ENCODE measurements around the gene PRAC1. TPM values are rescaled to one million over a fixed set of nuclear protein-coding genes. Genes with fewer than 3 reads are reported as not detected.

Gene PRAC1
- total RNA-seq, 2 donors from 2014 or later: not detected

DNA sequence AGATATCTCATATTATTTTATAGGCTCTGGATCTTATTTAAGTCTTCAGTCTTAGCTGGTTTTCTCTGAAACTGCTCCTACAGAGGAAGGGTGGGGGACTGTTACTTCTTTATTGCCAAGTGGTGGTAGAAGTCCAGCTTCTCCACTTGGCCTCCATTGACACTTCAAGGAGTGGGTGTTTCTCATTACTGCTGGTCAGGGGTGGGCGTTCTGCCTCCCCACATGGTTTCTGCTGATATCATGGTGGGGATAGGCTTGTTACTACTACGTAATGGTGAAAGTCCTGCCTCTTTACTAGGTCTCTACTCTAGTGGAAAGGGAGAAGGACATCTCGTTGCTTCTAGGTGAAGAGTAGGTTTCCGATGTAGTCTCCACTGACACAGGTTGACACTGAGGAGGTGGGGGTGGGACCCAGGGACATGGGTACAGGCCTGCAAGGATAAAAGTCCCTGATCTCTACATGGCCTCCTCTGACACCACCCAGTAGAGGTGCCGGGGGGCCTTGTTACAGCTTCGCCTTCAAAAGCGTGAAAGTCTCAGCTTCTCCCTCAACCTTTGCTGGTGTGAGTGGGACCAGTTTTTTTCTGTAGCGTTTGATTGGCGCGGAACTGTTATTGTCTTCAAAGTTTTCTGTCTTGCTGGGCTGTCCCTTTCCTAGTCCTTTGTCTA lies 20.3 kb downstream of the PRAC1 start:
- H3K9me3 Mint-ChIP-seq: no peaks in the 10 kb centered on the region
- H3K4me1 Mint-ChIP-seq: no peaks in the 10 kb centered on the region
- Histone ChIP-seq H3K36me3 (ENCODE audit: control insufficient read depth, insufficient read depth, low read length) (no peaks in the 10 kb centered on the region), H3K27me3 (ENCODE audit: control insufficient read depth, insufficient read depth, low read length, poor library complexity, severe bottlenecking) (peaks cover 75% of the 10 kb centered on the region), H3K9me3 (ENCODE audit: control insufficient read depth, low read length) (no peaks in the 10 kb centered on the region), H3K4me3 (ENCODE audit: low read length) (no peak overlapping the region), H3K27ac (ENCODE audit: low read depth, low read length) (no peak overlapping the region), H3K9ac (ENCODE audit: extremely low read depth, low read length, poor library complexity, severe bottlenecking) (no peak overlapping the region), H3K4me1 (ENCODE audit: control insufficient read depth, insufficient read depth, low read length) (no peaks in the 10 kb centered on the region)
- WGBS, 2 experiments (ENCODE audit: insufficient coverage in 1 of 2, insufficient read length in 1 of 2): 89 to 93% methylated on average over 9 to 10 of the region's 10 CpGs
- DNase-seq: peak; percentile 19
- H3K36me3 Mint-ChIP-seq (ENCODE audit: low read depth): no peaks in the 10 kb centered on the region
- no peak overlapping the region for H3K27ac Mint-ChIP-seq
- H3K4me3 Mint-ChIP-seq: no peak overlapping the region
- peaks cover 92% of the 10 kb centered on the region for H3K27me3 Mint-ChIP-seq (ENCODE audit: insufficient read depth)
- TF ChIP-seq, protein P1, sequence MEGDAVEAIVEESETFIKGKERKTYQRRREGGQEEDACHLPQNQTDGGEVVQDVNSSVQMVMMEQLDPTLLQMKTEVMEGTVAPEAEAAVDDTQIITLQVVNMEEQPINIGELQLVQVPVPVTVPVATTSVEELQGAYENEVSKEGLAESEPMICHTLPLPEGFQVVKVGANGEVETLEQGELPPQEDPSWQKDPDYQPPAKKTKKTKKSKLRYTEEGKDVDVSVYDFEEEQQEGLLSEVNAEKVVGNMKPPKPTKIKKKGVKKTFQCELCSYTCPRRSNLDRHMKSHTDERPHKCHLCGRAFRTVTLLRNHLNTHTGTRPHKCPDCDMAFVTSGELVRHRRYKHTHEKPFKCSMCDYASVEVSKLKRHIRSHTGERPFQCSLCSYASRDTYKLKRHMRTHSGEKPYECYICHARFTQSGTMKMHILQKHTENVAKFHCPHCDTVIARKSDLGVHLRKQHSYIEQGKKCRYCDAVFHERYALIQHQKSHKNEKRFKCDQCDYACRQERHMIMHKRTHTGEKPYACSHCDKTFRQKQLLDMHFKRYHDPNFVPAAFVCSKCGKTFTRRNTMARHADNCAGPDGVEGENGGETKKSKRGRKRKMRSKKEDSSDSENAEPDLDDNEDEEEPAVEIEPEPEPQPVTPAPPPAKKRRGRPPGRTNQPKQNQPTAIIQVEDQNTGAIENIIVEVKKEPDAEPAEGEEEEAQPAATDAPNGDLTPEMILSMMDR (conservative IDR thresholded peaks at IDR 0.05): no peak

DNA sequence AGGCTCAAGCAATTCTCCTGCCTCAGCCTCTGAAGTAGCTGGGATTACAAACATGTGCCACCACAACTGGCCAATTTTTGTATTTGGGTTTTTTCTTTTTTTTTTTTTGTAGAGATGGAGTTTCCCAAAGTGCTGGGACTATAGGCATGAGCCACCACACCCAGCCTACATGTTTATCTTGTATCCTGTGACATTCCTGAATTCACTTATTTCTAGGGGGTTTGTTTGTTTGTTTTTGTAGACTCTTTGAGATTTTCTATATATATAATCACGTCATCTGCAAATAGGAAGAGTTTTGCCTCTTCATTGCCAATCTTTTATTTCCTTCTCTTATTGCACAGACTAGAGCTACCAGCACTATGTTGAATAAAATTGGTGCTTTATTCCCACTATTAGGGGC lies 29.1 kb downstream of the PRAC1 start:
- Mint-ChIP-seq H3K9me3 (peaks cover 10% of the 10 kb centered on the region), H3K4me3 (no peak overlapping the region), H3K27me3 (ENCODE audit: insufficient read depth) (peaks cover 73% of the 10 kb centered on the region), H3K36me3 (ENCODE audit: low read depth) (no peaks in the 10 kb centered on the region), H3K27ac (no peak overlapping the region), H3K4me1 (no peaks in the 10 kb centered on the region)
- no peaks in the 10 kb centered on the region for H3K4me1 ChIP-seq (ENCODE audit: control insufficient read depth, insufficient read depth, low read length)
- peaks cover 67% of the 10 kb centered on the region for H3K27me3 ChIP-seq (ENCODE audit: control insufficient read depth, insufficient read depth, low read length, poor library complexity, severe bottlenecking)
- DNase-seq: no peak
- H3K9me3 ChIP-seq (ENCODE audit: control insufficient read depth, low read length): peaks cover 8% of the 10 kb centered on the region
- TF ChIP-seq, protein P1 (conservative IDR thresholded peaks at IDR 0.05): no peak
- no peak overlapping the region for H3K4me3 ChIP-seq (ENCODE audit: low read length)
- H3K36me3 ChIP-seq (ENCODE audit: control insufficient read depth, insufficient read depth, low read length): no peaks in the 10 kb centered on the region
- H3K27ac ChIP-seq (ENCODE audit: low read depth, low read length): no peak overlapping the region
- H3K9ac ChIP-seq (ENCODE audit: extremely low read depth, low read length, poor library complexity, severe bottlenecking): no peak overlapping the region
- WGBS, 2 experiments (ENCODE audit: insufficient coverage in 1 of 2, insufficient read length in 1 of 2): no CpG with 5 or more reads among the region's 1 CpG

DNA sequence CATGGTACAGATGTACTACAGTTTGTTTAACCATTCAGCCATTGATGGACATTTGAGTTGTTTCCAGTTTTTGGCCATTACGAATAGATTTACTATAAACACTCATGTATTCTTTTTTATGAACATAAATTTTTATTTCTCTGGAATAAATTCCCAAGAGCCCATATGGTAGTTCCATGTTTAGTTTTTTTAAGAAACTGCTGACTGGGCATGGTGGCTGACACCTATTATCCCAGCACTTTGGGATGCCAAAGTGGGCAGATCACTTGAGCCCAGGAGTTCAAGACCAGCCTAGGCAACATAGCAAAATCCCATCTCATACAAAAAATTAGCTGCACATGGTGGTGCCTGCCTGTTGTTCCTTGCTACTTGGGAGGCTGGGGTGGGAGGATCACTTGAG lies 30.3 kb downstream of the PRAC1 start:
- H3K36me3 ChIP-seq (ENCODE audit: control insufficient read depth, insufficient read depth, low read length): no peaks in the 10 kb centered on the region
- peaks cover 67% of the 10 kb centered on the region for H3K27me3 ChIP-seq (ENCODE audit: control insufficient read depth, insufficient read depth, low read length, poor library complexity, severe bottlenecking)
- peaks cover 8% of the 10 kb centered on the region for H3K9me3 ChIP-seq (ENCODE audit: control insufficient read depth, low read length)
- H3K9ac ChIP-seq (ENCODE audit: extremely low read depth, low read length, poor library complexity, severe bottlenecking): no peak overlapping the region
- Mint-ChIP-seq H3K27me3 (ENCODE audit: insufficient read depth) (peaks cover 70% of the 10 kb centered on the region), H3K4me1 (no peaks in the 10 kb centered on the region), H3K4me3 (no peak overlapping the region), H3K27ac (no peak overlapping the region), H3K36me3 (ENCODE audit: low read depth) (no peaks in the 10 kb centered on the region), H3K9me3 (peaks cover 10% of the 10 kb centered on the region)
- TF ChIP-seq, protein P1 (conservative IDR thresholded peaks at IDR 0.05): no peak
- H3K4me3 ChIP-seq (ENCODE audit: low read length): no peak overlapping the region
- H3K4me1 ChIP-seq (ENCODE audit: control insufficient read depth, insufficient read depth, low read length): no peaks in the 10 kb centered on the region
- DNase-seq: peak; percentile 15
- H3K27ac ChIP-seq (ENCODE audit: low read depth, low read length): no peak overlapping the region
- WGBS, 2 experiments (ENCODE audit: insufficient coverage in 1 of 2, insufficient read length in 1 of 2): 100% methylated on average over 1 of the region's 1 CpG; no CpG with 5 or more reads in 1 of the 2 experiments

All from endodermal cell (in vitro differentiated cells).